DMS153 treated with DMSO at 0.1 percent for 48 hours (cell line): Measurements from ENCODE around the gene KAZN.

Experiments
- DNase-seq: peaks from one replicate; lab custom pipeline; 2025; ENCODE audit not compliant: unreplicated experiment; lab: John Stamatoyannopoulos, UW

The KAZN gene

GRCh38 chr1:14738647-14739046, 140.2 kb downstream of the KAZN start:
- DNase-seq, result no peak

- no peak for DNase-seq
Measured at GRCh38 chr1:14739082-14739832, 140.8 kb downstream of the KAZN start.

GRCh38 chr1:14740016-14740415, 141.5 kb downstream of the KAZN start:
- no peak for DNase-seq

GRCh38 chr1:14741082-14741481, 142.6 kb downstream of the KAZN start:
- DNase-seq, result no peak

- DNase-seq, result no peak
Measured at GRCh38 chr1:14741532-14741931, 143.0 kb downstream of the KAZN start.

DNA sequence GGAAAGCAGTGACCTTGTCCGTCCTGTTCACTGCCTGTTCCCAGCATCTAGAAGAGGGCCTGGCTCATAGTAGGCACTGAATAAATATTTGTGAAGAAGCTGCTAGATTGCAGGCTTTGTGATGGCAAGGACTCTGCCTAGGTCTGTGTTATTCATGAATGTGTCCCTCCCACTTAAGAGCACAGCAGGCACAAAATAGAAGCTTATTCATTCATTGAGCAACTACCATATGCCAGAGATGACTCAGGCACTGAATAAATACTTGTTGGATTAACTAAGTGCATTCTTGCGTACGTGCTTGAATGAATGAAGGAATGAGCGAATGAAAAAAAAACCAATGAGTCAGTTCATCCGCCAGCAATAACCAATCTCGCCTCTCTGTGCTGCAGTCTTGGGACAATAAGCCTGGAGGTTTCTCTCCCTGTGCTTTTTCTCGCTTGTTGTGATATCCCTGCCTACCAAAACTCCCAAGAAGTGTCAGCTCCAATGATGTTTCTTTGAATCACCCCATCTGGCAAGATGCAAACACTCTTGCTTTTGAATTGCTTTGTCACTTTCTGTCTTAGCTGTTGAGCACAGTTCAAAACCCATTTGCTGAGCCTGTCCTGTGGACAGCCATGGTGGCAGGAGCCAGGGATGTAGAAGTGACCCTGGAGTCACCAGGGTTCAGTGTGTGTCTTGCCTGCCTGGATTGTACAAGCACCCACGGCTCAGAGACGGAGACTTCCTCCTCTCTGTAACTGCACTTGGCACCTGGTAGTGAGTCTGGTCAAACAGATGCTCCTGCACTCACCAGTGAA, 143.9 kb downstream of the KAZN start:
- no peak for DNase-seq

DNA sequence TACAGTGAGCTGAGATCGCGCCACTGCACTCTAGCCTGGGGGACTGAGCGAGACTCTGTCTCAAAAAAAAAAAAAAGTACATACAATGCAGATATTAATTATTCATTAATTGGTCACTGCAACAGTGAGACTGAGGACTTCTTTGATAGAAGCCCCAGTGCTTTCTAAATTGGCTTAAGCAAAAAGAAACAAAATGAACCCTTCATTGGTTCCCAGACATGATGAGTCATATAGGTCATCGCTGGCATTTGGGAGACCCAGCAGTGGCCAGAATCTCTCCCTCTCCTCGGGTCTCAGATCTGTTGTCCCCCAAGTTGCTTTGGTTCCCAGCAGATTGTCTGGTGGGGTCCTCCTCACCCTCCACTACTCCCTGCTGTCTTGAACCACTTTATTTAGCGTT, 144.9 kb downstream of the KAZN start:
- no peak for DNase-seq

GRCh38 chr1:14745001-14745720, 146.7 kb downstream of the KAZN start:
- DNase-seq, result no peak

- no peak for DNase-seq
Measured at GRCh38 chr1:14745789-14746188, 147.3 kb downstream of the KAZN start.

GRCh38 chr1:14746393-14746792, 147.9 kb downstream of the KAZN start:
- DNase-seq, result no peak

- DNase-seq, result no peak
Measured at GRCh38 chr1:14748151-14748550, 149.7 kb downstream of the KAZN start.

GRCh38 chr1:14748977-14749376, 150.5 kb downstream of the KAZN start:
- no peak for DNase-seq

- no peak for DNase-seq
Measured at GRCh38 chr1:14750490-14750889, 152.0 kb downstream of the KAZN start.

DNA sequence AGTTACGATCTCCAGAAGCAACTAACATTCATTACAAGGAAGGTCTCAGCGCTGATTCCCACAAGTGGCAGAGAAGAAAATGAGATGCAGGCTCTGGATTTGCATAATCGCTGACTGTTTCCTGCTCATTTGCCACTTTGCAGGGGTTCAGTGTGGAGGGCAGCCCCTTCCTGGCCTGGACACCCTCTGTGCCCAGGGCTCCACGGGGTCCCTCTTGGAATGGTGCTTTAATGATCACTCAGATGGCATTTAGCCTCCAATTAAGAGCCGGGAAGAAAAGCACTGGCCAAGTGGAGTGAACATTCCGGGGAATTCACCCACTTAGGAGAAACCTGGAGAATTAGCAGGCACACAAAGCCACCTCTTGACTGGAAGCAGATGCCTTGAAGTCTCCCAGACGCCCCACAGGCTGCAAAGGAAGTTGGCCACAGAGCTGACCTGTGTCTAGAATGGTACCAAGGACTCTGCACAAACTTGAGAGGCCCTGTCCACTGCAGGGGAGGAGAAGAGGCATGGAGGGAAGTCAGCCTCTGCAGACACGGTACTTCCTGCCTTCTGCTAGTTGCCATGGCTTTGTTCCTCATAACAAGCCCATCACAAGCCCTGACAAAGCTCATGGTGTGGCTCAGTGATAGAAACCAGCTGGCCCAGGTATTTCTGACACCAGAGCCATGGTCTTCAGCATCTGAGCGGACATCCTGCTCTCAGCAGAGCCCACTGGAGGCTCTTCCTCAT, 157.2 kb downstream of the KAZN start:
- no peak for DNase-seq

GRCh38 chr1:14756589-14757285, 158.3 kb downstream of the KAZN start:
- DNase-seq, result no peak

DNA sequence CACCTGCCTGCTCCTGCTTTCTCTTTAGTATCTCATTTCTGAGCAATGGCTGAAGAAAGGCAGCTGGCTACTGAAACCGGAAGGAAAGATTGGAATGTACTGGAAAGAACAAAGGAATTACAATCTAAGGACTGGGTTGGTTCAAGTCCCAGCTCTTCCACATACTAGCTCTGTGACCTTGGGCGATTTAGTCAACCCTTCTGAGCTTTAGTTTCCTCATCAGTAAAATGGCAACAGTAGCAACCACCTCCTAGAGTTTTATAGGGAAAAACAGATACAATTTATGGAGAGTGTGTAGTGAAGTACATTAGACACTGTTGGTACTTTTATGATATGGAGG, 158.8 kb downstream of the KAZN start:
- no peak for DNase-seq

GRCh38 chr1:14759042-14759818, 160.7 kb downstream of the KAZN start:
- DNase-seq, result no peak

GRCh38 chr1:14759843-14760242, 161.4 kb downstream of the KAZN start:
- DNase-seq, result no peak

DNA sequence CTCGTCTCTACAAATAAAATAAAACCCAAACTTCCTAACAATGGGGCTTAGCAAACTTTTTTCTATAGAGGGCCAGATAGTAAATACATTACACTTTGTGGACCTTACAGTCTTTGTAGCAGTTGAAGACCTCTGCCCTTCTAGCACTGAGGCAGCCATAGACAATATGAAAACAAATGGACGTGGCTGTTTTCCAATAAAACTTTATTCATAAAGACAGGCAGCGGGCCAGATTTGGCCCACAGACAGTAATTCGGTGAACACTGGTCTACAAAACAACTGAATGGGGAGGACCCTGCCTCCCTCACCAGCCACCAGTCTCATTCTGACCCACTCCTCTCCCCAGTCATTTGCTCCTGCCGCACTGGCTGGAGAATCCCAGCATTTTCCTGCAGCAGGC, 162.3 kb downstream of the KAZN start:
- no peak for DNase-seq
